ENCODE measurements around the gene LMAN2.
A peak's percentile ranks its signal among the peaks of the same experiment; 100 is the strongest.

The LMAN2 gene

DNA sequence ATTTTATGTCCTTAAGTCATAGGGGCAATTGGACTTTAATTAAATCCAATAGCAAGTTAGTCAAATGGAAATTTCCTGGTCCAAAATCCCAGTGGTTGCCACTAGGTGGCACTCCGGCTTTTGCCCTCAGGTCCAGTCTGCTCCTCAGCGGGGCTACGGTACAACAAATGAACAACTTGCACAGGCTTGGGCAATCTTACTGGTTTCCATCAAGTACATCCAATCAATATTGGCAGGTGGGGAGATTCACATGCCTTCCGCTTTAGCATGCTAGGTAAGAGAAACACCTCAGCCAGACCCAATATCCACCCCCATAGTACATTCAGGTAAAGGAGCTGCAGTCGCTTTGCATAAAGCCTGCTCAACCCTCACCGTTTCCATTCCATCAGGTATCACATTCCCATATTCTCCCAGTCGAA lies 33.5 kb downstream of the LMAN2 start:
- no CpG with 5 or more reads among the region's 7 CpGs for WGBS, 2 donors (ENCODE audit: extremely low coverage in 2 of 2, insufficient read length in 2 of 2, insufficient replicate concordance in 1 of 2)
- no peak overlapping the region for H2BK120ac ChIP-seq (ENCODE audit: low read depth, low read length)
- H3K18ac ChIP-seq (ENCODE audit: low read length): no peak overlapping the region
- H3K4me1 ChIP-seq (ENCODE audit: control insufficient read depth in 2 of 2, insufficient read depth in 1 of 2, low read depth in 1 of 2, low read length in 2 of 2): peaks cover under 1 to 1% of the 10 kb centered on the region in 2 donors
- H3K27ac ChIP-seq (replicated peaks; ENCODE audit: low read length): no peak overlapping the region
- H3K9me3 ChIP-seq (replicated peaks in 1 of 2; ENCODE audit: control insufficient read depth in 2 of 2, insufficient read depth in 1 of 2, low read depth in 1 of 2, low read length in 2 of 2): peaks cover 0 to 9% of the 10 kb centered on the region in 2 donors
- H3K4me2 ChIP-seq (ENCODE audit: insufficient read depth, low read length, poor library complexity, severe bottlenecking): no peak overlapping the region
- no peak overlapping the region for H2BK5ac ChIP-seq (ENCODE audit: low read length)
- H3K23ac ChIP-seq (ENCODE audit: low read depth, low read length, poor library complexity): no peak overlapping the region
- H3K9ac ChIP-seq (ENCODE audit: low read depth, low read length, poor library complexity): no peak overlapping the region
- no peak overlapping the region for H3K4me3 ChIP-seq (ENCODE audit: low read length in 2 of 2)
- H3K27me3 ChIP-seq (ENCODE audit: control insufficient read depth in 3 of 3, insufficient read depth in 3 of 3, low read depth in 1 of 3, low read length in 3 of 3): no peaks in the 10 kb centered on the region
- H2BK15ac ChIP-seq (ENCODE audit: low read length): no peak overlapping the region
- H2AK5ac ChIP-seq (ENCODE audit: low read depth, low read length): no peak overlapping the region
- H2BK12ac ChIP-seq (ENCODE audit: low read length): no peak overlapping the region
- H3K36me3 ChIP-seq (replicated peaks in 1 of 2; ENCODE audit: control insufficient read depth in 2 of 2, insufficient read depth in 2 of 2, low read length in 2 of 2): peaks cover 0 to 2% of the 10 kb centered on the region in 2 donors
- no peak overlapping the region for H3K4ac ChIP-seq (ENCODE audit: low read length)
- no peak overlapping the region for H2AFZ ChIP-seq (ENCODE audit: low read length)
- H4K91ac ChIP-seq (ENCODE audit: low read depth, low read length, poor library complexity): no peak overlapping the region
- H4K8ac ChIP-seq (ENCODE audit: low read depth, low read length): no peak overlapping the region
- peak; percentile 55 for DNase-seq (ENCODE audit: low spot score)
- no peak overlapping the region for H3K14ac ChIP-seq (ENCODE audit: low read length)
- no peaks in the 10 kb centered on the region for H3K79me1 ChIP-seq (ENCODE audit: low read depth, low read length)

DNA sequence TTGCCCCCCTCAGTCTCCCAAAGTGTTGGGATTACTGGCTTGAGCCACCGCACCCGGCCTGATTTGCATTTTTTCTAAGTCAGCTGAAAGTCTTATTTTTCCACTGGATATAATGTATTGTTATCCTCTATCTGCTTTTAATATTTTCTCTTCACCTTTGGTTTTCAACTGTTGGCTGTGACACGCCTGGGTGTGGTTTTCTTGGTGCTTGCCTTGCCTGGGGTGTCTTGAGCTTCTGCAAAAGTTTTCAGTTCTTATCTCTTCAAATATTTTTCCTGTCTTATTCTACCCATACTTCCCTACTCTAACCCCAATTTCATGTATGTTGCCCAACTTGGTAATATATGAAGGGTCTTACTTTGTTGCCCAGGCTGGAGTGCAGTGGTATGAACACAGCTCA lies 35.5 kb downstream of the LMAN2 start:
- Histone ChIP-seq H3K4me1 (ENCODE audit: control insufficient read depth in 2 of 2, insufficient read depth in 1 of 2, low read depth in 1 of 2, low read length in 2 of 2) (peaks cover 6% of the 10 kb centered on the region in 2 donors), H2AFZ (ENCODE audit: low read length) (no peak overlapping the region), H3K4ac (ENCODE audit: low read length) (no peak overlapping the region), H3K23ac (ENCODE audit: low read depth, low read length, poor library complexity) (no peak overlapping the region), H3K9me3 (replicated peaks in 1 of 2; ENCODE audit: control insufficient read depth in 2 of 2, insufficient read depth in 1 of 2, low read depth in 1 of 2, low read length in 2 of 2) (peaks cover 0 to 9% of the 10 kb centered on the region in 2 donors), H3K9ac (ENCODE audit: low read depth, low read length, poor library complexity) (no peak overlapping the region), H3K27me3 (ENCODE audit: control insufficient read depth in 3 of 3, insufficient read depth in 3 of 3, low read depth in 1 of 3, low read length in 3 of 3) (no peaks in the 10 kb centered on the region), H4K91ac (ENCODE audit: low read depth, low read length, poor library complexity) (no peak overlapping the region), H2AK5ac (ENCODE audit: low read depth, low read length) (no peak overlapping the region), H3K4me2 (ENCODE audit: insufficient read depth, low read length, poor library complexity, severe bottlenecking) (no peak overlapping the region), H3K4me3 (ENCODE audit: low read length in 2 of 2) (no peak overlapping the region), H3K27ac (replicated peaks; ENCODE audit: low read length) (no peak overlapping the region), H3K18ac (ENCODE audit: low read length) (no peak overlapping the region), H3K79me1 (ENCODE audit: low read depth, low read length) (no peaks in the 10 kb centered on the region), H2BK15ac (ENCODE audit: low read length) (no peak overlapping the region), H2BK120ac (ENCODE audit: low read depth, low read length) (no peak overlapping the region), H3K36me3 (replicated peaks in 1 of 2; ENCODE audit: control insufficient read depth in 2 of 2, insufficient read depth in 2 of 2, low read length in 2 of 2) (peaks cover 0 to 2% of the 10 kb centered on the region in 2 donors), H4K8ac (ENCODE audit: low read depth, low read length) (no peak overlapping the region), H2BK12ac (ENCODE audit: low read length) (no peak overlapping the region), H2BK5ac (ENCODE audit: low read length) (no peak overlapping the region), H3K14ac (ENCODE audit: low read length) (no peak overlapping the region)
- no peak for DNase-seq (ENCODE audit: low spot score)
- WGBS, 2 donors (ENCODE audit: extremely low coverage in 2 of 2, insufficient read length in 2 of 2, insufficient replicate concordance in 1 of 2): no CpG with 5 or more reads among the region's 3 CpGs

DNA sequence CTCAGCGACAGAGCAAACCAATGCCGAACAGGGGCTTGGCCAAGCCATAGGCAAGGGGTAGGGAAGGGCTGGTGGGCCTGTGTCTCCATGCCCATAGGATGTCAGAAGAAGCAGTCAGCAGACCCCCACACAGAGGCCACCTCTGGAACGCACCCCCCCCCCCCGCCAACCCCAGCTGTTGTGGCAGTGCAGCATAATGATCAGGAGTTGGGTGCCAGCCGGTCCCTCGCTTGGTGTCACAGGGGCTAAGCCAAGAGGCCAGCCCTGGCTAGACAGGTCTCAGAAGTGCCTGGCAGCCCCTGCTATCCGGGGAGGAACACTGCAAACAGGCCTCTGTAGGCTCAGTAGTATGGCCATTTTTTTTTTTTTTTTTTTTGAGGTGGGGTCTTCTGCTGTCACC lies 36.1 kb downstream of the LMAN2 start:
- H2BK5ac ChIP-seq (ENCODE audit: low read length): no peak overlapping the region
- H2BK120ac ChIP-seq (ENCODE audit: low read depth, low read length): no peak overlapping the region
- H3K4me1 ChIP-seq (ENCODE audit: control insufficient read depth in 2 of 2, insufficient read depth in 1 of 2, low read depth in 1 of 2, low read length in 2 of 2): peaks cover 11 to 12% of the 10 kb centered on the region in 2 donors
- peaks cover 0 to 9% of the 10 kb centered on the region in 2 donors for H3K9me3 ChIP-seq (replicated peaks in 1 of 2; ENCODE audit: control insufficient read depth in 2 of 2, insufficient read depth in 1 of 2, low read depth in 1 of 2, low read length in 2 of 2)
- no peak overlapping the region for H4K91ac ChIP-seq (ENCODE audit: low read depth, low read length, poor library complexity)
- H4K8ac ChIP-seq (ENCODE audit: low read depth, low read length): no peak overlapping the region
- no peak overlapping the region for H3K4me2 ChIP-seq (ENCODE audit: insufficient read depth, low read length, poor library complexity, severe bottlenecking)
- peak overlapping the region; percentile 55 for H3K9ac ChIP-seq (ENCODE audit: low read depth, low read length, poor library complexity)
- no peak overlapping the region for H3K4me3 ChIP-seq (ENCODE audit: low read length in 2 of 2)
- H2BK12ac ChIP-seq (ENCODE audit: low read length): no peak overlapping the region
- peaks cover 0 to 2% of the 10 kb centered on the region in 2 donors for H3K36me3 ChIP-seq (replicated peaks in 1 of 2; ENCODE audit: control insufficient read depth in 2 of 2, insufficient read depth in 2 of 2, low read length in 2 of 2)
- H3K27me3 ChIP-seq (ENCODE audit: control insufficient read depth in 3 of 3, insufficient read depth in 3 of 3, low read depth in 1 of 3, low read length in 3 of 3): peaks cover 0 to 1% (median 0%) of the 10 kb centered on the region in 3 experiments
- peak overlapping the region; percentile 35 for H3K23ac ChIP-seq (ENCODE audit: low read depth, low read length, poor library complexity)
- DNase-seq (ENCODE audit: low spot score): no peak
- H3K27ac ChIP-seq (replicated peaks; ENCODE audit: low read length): no peak overlapping the region
- no peak overlapping the region for H2AFZ ChIP-seq (ENCODE audit: low read length)
- peaks cover 2% of the 10 kb centered on the region for H3K79me1 ChIP-seq (ENCODE audit: low read depth, low read length)
- no peak overlapping the region for H2BK15ac ChIP-seq (ENCODE audit: low read length)
- peak overlapping the region; percentile 87 for H2AK5ac ChIP-seq (ENCODE audit: low read depth, low read length)
- no peak overlapping the region for H3K14ac ChIP-seq (ENCODE audit: low read length)
- H3K4ac ChIP-seq (ENCODE audit: low read length): no peak overlapping the region
- no CpG with 5 or more reads among the region's 7 CpGs for WGBS, 2 donors (ENCODE audit: extremely low coverage in 2 of 2, insufficient read length in 2 of 2, insufficient replicate concordance in 1 of 2)
- peak overlapping the region; percentile 19 for H3K18ac ChIP-seq (ENCODE audit: low read length)

DNA sequence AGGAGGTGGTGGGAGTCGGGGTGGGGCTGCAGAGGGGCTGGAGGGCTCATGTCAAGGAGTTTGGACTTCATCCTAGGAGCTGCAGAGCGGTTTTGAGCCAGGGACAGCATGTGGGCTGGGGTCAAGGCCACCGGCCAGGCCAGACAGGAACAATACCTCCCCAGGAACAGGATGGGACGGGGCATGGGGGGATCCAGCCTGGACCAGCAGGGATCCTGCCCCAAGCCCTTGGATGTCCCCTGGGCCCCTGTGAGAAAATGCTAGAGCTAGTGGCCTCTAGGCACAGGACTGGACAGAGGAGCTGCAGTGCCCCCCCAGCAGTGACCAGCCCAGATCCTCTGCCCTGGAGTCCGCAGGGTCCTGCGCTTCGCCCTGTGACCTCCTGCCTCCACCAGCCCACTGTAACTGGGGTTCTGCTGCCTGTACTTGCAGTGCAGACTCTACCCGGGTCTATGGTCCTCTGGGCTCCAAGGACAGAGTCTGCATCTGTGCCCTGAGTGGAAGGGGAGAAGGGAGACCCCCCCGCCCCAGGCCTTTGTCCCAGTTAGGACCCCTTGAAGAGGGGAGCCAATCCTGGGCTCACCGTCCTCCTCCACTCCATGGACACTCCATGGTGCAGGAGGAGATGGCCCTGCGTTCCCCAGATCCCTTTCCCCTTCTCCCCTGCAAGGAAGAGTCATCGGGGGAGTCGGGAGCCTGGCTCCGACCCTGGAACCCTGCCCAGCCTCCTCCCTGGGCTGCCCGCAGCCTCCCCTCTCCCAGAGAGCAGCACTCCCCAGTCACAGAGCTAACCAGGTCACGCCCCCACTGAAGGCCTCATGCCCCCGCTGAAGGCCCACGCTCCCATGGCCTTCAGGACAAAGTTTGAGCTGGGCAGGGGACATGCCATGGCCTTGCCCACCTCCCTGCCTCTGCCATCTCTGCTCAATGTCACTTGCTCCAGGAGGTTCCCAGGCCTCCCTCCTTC lies 36.8 kb downstream of the LMAN2 start:
- Histone ChIP-seq H3K4me1 (ENCODE audit: control insufficient read depth in 2 of 2, insufficient read depth in 1 of 2, low read depth in 1 of 2, low read length in 2 of 2) (peaks cover 12 to 16% of the 10 kb centered on the region in 2 donors), H3K9ac (ENCODE audit: low read depth, low read length, poor library complexity) (peak overlapping the region; percentile 9), H2AK5ac (ENCODE audit: low read depth, low read length) (peak overlapping the region; percentile 87), H4K91ac (ENCODE audit: low read depth, low read length, poor library complexity) (no peak overlapping the region), H4K8ac (ENCODE audit: low read depth, low read length) (no peak overlapping the region), H2BK120ac (ENCODE audit: low read depth, low read length) (no peak overlapping the region), H3K4me3 (ENCODE audit: low read length in 2 of 2) (no peak overlapping the region), H3K14ac (ENCODE audit: low read length) (no peak overlapping the region), H3K36me3 (replicated peaks in 1 of 2; ENCODE audit: control insufficient read depth in 2 of 2, insufficient read depth in 2 of 2, low read length in 2 of 2) (peaks cover 0 to 7% of the 10 kb centered on the region in 2 donors), H2BK15ac (ENCODE audit: low read length) (peak overlapping the region; percentile 20), H2BK12ac (ENCODE audit: low read length) (no peak overlapping the region), H3K23ac (ENCODE audit: low read depth, low read length, poor library complexity) (peak overlapping the region; percentile 35), H2AFZ (ENCODE audit: low read length) (no peak overlapping the region), H3K4me2 (ENCODE audit: insufficient read depth, low read length, poor library complexity, severe bottlenecking) (no peak overlapping the region), H3K27ac (replicated peaks; ENCODE audit: low read length) (no peak overlapping the region), H2BK5ac (ENCODE audit: low read length) (peak overlapping the region; percentile 71), H3K9me3 (replicated peaks in 1 of 2; ENCODE audit: control insufficient read depth in 2 of 2, insufficient read depth in 1 of 2, low read depth in 1 of 2, low read length in 2 of 2) (peaks cover 0 to 3% of the 10 kb centered on the region in 2 donors), H3K27me3 (ENCODE audit: control insufficient read depth in 3 of 3, insufficient read depth in 3 of 3, low read depth in 1 of 3, low read length in 3 of 3) (peaks cover 0 to 1% (median 0%) of the 10 kb centered on the region in 3 experiments), H3K18ac (ENCODE audit: low read length) (peak overlapping the region; percentile 19), H3K4ac (ENCODE audit: low read length) (no peak overlapping the region), H3K79me1 (ENCODE audit: low read depth, low read length) (peaks cover 4% of the 10 kb centered on the region)
- DNase-seq (ENCODE audit: low spot score): no peak
- no CpG with 5 or more reads among the region's 18 CpGs for whole genome bisulfite sequencing, 2 donors (ENCODE audit: extremely low coverage in 2 of 2, insufficient read length in 2 of 2, insufficient replicate concordance in 1 of 2)

Data from neuronal stem cell (in vitro differentiated cells).